ENCODE results near the gene TBC1D17.

Gene TBC1D17

GRCh38 chr19:49835562-49835961 is 41.9 kb upstream of the TBC1D17 start:
- no peak for DNase-seq (ENCODE audit: extremely low read depth, low read depth)
- TF ChIP-seq, protein P1, sequence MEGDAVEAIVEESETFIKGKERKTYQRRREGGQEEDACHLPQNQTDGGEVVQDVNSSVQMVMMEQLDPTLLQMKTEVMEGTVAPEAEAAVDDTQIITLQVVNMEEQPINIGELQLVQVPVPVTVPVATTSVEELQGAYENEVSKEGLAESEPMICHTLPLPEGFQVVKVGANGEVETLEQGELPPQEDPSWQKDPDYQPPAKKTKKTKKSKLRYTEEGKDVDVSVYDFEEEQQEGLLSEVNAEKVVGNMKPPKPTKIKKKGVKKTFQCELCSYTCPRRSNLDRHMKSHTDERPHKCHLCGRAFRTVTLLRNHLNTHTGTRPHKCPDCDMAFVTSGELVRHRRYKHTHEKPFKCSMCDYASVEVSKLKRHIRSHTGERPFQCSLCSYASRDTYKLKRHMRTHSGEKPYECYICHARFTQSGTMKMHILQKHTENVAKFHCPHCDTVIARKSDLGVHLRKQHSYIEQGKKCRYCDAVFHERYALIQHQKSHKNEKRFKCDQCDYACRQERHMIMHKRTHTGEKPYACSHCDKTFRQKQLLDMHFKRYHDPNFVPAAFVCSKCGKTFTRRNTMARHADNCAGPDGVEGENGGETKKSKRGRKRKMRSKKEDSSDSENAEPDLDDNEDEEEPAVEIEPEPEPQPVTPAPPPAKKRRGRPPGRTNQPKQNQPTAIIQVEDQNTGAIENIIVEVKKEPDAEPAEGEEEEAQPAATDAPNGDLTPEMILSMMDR (IDR thresholded peaks at IDR 0.05; ENCODE audit: low read depth, low read length) = no peak

DNA sequence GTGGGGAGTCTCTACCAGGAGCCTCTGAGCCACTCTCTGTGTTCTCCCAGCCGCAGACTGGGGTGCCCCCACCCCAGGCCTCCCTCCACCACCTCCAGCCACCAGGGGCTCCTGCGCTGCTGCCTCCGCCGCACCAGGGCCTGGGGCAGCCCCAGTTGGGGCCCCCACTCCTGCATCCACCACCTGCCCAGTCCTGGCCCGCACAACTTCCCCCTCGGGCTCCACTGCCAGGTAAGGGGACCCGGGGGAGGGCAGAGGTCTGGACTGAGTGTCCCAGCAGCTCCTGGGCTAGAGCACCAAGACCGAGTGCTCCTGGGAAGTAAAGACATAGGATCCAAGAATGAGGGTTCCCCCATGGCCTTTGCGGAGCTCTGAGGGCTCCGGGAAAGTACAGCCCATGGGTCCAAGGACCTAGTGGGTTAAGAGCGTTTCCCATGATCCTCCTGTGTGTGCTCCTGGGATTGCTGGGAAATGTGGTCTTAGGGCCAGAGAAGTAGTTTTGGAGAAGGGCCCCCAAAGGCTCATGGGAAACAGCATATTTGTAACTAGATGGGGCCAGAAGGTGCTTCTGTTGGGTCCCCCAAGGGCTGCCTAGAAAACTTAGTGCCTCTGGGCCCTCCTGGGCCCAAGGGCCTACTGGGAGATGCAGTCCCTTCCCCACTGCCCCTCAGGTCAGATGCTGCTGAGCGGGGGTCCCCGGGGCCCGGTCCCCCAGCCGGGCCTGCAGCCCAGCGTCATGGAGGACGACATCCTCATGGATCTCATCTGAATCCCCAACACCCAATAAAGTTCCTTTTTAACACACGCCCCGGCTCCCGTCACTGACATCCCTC is 41.1 kb upstream of the TBC1D17 start:
- no peak for DNase-seq (ENCODE audit: extremely low read depth, low read depth)
- TF ChIP-seq, protein P1 (IDR thresholded peaks at IDR 0.05; ENCODE audit: low read depth, low read length) = no peak

DNA sequence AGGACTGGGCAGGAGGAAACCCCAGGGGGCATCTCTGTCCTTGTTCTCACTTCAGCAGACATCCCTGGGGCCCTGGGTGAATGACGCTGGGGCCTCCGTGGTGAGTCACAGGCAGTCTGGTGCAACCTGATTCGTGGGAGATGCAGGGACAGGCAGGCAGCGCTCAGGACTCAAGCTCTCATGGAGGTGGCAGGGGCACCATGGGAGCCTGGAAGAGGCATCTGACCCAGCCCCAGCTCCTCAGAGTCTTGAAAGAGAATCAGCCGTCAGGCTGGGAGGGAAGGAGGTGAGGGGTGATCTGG is 40.5 kb upstream of the TBC1D17 start:
- DNase-seq (ENCODE audit: extremely low read depth, low read depth) = no peak
- TF ChIP-seq, protein P1 (IDR thresholded peaks at IDR 0.05; ENCODE audit: low read depth, low read length) = no peak

DNA sequence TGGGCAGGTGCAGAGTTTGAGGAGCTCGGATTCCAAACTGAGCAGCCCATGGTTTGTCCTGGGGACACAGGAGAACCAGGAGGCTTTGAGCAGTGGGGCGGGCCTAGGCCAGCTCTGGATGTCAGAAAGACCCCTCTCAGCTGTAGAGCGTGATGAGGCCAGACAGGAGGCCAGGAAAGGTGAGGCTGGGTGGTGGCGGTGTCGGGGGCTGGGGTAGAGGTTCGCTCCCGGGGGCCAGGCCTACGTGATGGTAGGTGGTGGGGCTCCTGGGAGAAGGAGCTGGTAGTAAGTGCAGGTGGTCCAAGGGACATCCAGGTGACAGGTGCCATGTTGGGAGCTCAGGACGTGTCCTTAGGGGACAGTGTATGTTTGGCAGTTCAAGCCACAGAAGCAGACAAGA is 40.1 kb upstream of the TBC1D17 start:
- TF ChIP-seq, protein P1 (IDR thresholded peaks at IDR 0.05; ENCODE audit: low read depth, low read length) = no peak
- DNase-seq (ENCODE audit: extremely low read depth, low read depth) = no peak

GRCh38 chr19:49838885-49839588 is 38.5 kb upstream of the TBC1D17 start:
- TF ChIP-seq, protein P1 (IDR thresholded peaks at IDR 0.05; ENCODE audit: low read depth, low read length) = no peak
- no peak for DNase-seq (ENCODE audit: extremely low read depth, low read depth)

- TF ChIP-seq, protein P1 (IDR thresholded peaks at IDR 0.05; ENCODE audit: low read depth, low read length) = no peak
- DNase-seq (ENCODE audit: extremely low read depth, low read depth) = no peak
Measured at GRCh38 chr19:49839713-49840112, 37.8 kb upstream of the TBC1D17 start.

DNA sequence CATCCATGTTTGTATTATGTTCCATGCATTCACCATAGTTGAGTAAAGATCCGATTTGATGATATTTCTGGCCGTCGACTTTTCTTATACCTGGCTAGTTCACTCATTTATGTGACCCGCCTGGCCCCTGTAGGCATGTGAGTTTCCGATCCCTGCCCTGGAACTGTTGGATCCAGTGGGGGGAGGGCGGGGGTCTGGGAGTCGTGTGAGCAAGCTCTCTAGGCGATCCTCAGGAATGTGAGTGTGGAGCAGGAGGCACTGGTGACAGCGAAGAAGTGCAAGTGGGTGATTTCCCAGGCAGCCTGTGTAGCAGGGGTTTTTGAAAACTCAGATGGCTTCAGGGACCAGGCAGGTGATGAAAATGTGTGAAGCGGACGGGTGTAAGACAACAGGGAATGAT is 37.2 kb upstream of the TBC1D17 start:
- no peak for DNase-seq (ENCODE audit: extremely low read depth, low read depth)
- TF ChIP-seq, protein P1 (IDR thresholded peaks at IDR 0.05; ENCODE audit: low read depth, low read length) = no peak

Measured in AG09319 (cell line).